ENCODE data around the gene PIGR. TPM values are rescaled to one million over a fixed set of nuclear protein-coding genes. Genes with fewer than 3 reads are reported as not detected.

Gene PIGR
- total and polyA plus RNA-seq, 10 of the 15 experiments (the other 5 are each of a cell fraction or from before 2014, with no cell fraction given), result 0.96 to 7.6 (median 1.8) TPM

GRCh38 chr1:206992790-206993189 lies 46.5 kb upstream of the PIGR start:
- H3K27ac ChIP-seq (ENCODE audit: control insufficient read depth, insufficient read depth), result no peak overlapping the region
- SMC1A ChIA-PET (ENCODE audit: uncharacterized antibody, unreplicated experiment), result interaction anchor here (0.6 kb wide), 1 partner anchor 54 kb away, joined by 3 read pairs; no protein-coding TSS in a partner anchor
- intact Hi-C loops (cut with micrococcal nuclease; ENCODE audit: unreplicated experiment), result no loop called here
- POLR2A ChIA-PET, result no interaction called here
- H3K36me3 ChIP-seq (ENCODE audit: control insufficient read depth in 2 of 2, insufficient read depth in 2 of 2, low read length in 1 of 2), result no peaks in the 10 kb centered on the region
- H3K9me3 ChIP-seq (replicated peaks; ENCODE audit: control insufficient read depth, insufficient read depth, low read length), result no peaks in the 10 kb centered on the region
- in situ Hi-C loops (cut with MboI), result no loop called here
- no peak overlapping the region for H3K4me2 ChIP-seq (ENCODE audit: control insufficient read depth, insufficient read depth)
- no peak for TF ChIP-seq HCFC1 (IDR thresholded peaks at IDR 0.05; ENCODE audit: low read length)
- TF ChIP-seq MTA2 (IDR thresholded peaks at IDR 0.05; ENCODE audit: low read depth), result no peak
- no peak for TF ChIP-seq BCLAF1 (IDR thresholded peaks at IDR 0.05)
- no peak for TF ChIP-seq RELB (IDR thresholded peaks at IDR 0.05; ENCODE audit: low read depth)
- no peak for TF ChIP-seq LARP7 (IDR thresholded peaks at IDR 0.05)
- no TSS peak for BruUV-seq (replicated peaks)
- FAIRE-seq, result no peak
- no peak overlapping the region for H2AFZ ChIP-seq (ENCODE audit: control insufficient read depth, low read depth, low read length)
- peaks cover 0 to 5% of the 10 kb centered on the region in 2 experiments; a peak in 2 of 4 replicates for H3K27me3 ChIP-seq (replicated peaks in 1 of 2; ENCODE audit: control insufficient read depth in 2 of 2, insufficient read depth in 2 of 2, low read length in 1 of 2)
- H3K79me2 ChIP-seq (ENCODE audit: control insufficient read depth, insufficient read depth, low read length), result no peaks in the 10 kb centered on the region
- no peak overlapping the region for H3K4me3 ChIP-seq
- DNase-seq (ENCODE audit: low read depth, low spot score), result no peak
- H4K20me1 ChIP-seq (ENCODE audit: control insufficient read depth, insufficient read depth), result no peaks in the 10 kb centered on the region
- no peaks in the 10 kb centered on the region for H3K4me1 ChIP-seq (ENCODE audit: control insufficient read depth, insufficient read depth, low read length)
- H3K9ac ChIP-seq (ENCODE audit: control insufficient read depth, insufficient read depth, low read length), result no peak overlapping the region
- CTCF ChIA-PET, result interaction anchor here (1.2 to 3.3 kb wide), 4 partner anchors 10 to 80 kb away, joined by 3 to 24 read pairs (median 6); no protein-coding TSS in a partner anchor
- RAD21 ChIA-PET (ENCODE audit: unreplicated experiment), result interaction anchor here (3.0 kb wide), 1 partner anchor 12 kb away, joined by 16 read pairs; no protein-coding TSS in a partner anchor
- no peak for ATAC-seq
